Glomerular endothelial cell (primary cell): ENCODE measurements around the gene INPPL1. TPM values are rescaled to one million over a fixed set of nuclear protein-coding genes. Genes with fewer than 3 reads are reported as not detected.

Experiments
- DNase-seq: peaks from one replicate; pipeline ENCODE4 v3.0.0-alpha.2; 2011; ENCODE audit warnings: low read depth, low spot score; ENCODE audit errors: extremely low read depth
- total RNA-seq: library from RNA; depleted of rRNA; stranded (reverse); fragments of >200 nt; gene quantifications from 2 replicates; pipeline ENCODE4 v1.2.3, GENCODE V29; 2015

INPPL1 gene
- total RNA-seq, 1 donor from 2014 or later = 111 TPM

DNA sequence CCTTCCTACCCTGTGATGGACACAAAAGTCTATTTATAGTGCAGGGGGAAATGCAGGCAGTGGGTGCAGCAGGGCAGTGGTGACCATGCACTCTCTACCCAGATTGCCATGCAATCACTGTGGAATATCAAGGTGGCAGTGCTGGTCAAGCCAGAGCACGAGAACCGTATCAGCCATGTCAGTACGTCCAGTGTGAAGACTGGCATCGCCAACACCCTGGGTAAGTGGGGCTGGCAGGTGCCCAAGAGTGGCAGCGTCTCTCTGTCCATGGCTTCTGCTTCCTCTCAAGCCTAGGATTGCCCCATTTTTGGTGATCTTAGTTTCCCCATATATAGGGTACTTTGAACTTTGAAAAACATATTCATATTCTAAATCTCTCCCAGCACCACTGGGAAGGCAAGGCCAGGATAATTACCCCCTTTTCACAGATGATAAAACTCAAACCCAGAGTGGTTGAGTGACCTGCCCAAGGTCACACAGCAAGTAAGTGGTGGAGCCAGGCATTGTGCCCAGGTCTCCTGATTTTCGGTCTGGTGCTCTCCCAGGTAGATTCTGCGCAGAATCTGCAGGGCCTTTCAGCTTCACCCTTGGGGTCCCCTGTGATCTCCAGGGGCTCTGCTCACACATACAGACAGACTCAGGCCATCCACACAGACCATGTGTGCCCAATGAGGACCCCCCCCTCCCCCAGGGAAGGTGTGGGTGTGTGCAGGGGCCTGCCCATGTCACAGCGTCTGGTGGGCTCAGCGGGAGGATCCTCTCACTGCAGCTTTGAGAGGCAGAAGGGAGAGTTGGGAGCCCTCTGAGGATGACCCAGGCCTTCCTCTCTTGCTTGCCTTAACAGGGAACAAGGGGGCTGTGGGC is 7.1 kb downstream of the INPPL1 start:
- DNase-seq = no peak

DNA sequence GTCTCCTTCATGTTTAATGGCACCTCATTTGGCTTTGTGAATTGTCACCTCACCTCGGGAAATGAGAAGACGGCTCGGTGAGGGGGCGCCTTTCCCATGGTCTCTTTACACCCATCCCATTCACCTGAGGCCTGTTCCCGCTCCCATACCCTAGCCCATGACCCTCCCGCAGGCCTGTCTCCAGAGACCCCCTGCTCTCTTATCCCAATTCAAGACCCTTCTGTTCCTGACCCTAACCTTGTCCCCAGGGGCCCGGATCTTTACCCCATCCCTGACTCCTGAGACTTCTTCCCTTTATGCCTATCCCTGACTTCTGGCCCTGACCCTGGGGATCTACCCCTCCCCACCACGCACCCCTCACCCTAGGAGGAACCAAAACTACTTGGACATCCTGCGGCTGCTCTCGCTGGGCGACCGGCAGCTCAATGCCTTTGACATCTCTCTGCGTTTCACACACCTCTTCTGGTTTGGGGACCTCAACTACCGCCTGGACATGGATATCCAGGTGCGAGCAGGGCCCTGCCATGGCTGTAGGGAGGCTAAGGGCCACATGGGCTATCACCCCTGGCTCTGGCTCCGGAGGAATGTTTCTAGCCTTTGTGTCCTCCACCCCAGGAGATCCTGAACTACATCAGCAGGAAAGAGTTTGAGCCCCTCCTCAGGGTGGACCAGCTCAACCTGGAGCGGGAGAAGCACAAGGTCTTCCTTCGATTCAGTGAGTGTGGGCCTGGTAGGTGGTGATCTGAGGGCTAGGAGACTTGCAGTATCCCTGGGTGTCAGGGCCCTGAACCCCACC is 7.9 kb downstream of the INPPL1 start:
- no peak for DNase-seq

DNA sequence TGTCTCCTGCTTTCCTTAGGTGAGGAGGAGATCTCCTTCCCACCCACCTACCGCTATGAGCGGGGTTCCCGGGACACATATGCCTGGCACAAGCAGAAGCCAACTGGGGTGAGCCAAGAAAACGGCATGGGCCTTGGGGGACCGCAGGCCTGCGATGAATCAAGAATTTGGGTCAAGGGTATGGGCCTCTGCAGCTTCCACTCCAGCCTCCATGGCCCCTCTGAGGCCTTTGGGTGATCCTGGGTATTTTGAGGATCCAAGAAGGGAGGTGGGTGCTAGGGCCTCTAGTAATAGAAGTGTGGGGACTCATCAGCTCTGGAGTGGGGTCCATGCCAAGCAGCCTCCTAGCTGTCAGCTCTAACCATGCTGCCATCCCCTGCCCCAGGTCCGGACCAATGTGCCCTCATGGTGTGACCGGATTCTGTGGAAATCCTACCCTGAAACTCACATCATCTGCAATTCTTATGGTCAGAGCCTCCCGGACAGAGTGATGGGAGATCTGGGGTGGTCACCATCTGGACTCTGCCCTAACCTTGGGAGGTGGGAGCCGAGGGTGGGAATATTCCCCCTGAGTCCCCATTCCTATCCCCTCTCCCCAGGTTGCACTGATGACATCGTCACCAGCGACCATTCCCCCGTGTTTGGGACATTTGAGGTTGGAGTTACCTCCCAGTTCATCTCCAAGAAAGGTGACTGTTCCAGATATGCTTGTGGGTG is 8.6 kb downstream of the INPPL1 start:
- DNase-seq = no peak

DNA sequence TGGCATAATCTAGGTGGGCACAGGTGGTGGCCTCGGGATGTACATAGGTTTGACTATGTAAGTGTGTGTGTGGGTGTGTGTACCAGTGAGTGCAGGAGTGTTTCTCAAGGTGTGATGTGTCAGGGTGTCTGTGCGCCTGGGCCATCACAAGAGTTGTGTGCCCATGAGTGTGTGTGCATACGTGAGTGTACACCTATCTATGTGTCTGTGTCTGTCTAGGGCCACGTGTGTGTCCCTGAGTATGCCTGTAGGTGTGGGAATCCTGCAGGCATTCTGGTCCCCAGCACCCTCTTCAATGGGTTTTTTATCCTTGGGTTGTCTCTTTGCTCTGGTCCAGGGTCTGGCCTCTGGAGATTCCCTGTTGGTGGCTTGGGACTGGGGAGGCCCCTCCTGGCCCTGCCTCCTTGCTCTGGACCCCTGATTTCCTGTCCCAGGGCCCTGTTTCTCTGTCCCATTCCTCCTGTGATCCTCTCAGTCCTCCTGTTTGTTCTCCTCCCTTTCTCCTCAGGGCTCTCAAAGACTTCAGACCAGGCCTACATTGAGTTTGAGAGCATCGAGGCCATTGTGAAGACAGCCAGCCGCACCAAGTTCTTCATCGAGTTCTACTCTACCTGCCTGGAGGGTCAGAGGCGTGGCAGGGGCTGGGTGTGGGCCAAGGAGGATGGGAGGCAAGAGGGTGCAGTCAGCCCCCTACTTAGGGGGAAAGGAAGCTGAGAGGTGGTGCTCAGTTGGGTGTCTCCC is 9.4 kb downstream of the INPPL1 start:
- DNase-seq = no peak

DNA sequence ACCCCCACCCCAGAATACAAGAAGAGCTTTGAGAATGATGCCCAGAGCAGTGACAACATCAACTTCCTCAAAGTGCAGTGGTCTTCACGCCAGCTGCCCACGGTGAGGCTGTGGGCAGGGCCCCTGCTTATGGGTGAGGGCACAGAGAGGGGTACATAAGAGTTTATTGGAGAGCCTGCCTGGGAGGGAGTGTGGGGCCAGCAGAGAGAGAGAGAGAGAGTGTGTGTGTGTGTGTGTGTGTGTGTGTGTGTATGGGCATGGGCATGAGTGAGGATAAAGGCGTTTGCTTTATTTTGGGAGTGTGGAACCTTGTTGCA is 9.9 kb downstream of the INPPL1 start:
- no peak for DNase-seq

DNA sequence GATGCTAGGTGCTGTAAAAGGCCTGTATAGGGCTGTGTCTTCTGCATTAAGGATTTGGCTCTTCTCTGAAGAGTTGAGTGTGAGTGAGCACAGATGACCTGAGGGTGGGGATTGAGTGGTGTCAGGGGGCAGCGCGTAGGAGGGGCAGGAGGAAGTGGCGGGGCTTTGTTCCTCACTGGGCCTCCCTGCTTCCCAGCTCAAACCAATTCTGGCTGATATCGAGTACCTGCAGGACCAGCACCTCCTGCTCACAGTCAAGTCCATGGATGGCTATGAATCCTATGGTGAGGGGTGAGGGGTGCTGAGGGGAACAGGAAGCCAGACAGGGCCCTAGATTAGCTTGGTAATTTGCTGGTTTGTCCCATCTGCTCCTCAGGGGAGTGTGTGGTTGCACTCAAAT is 10.4 kb downstream of the INPPL1 start:
- no peak for DNase-seq

DNA sequence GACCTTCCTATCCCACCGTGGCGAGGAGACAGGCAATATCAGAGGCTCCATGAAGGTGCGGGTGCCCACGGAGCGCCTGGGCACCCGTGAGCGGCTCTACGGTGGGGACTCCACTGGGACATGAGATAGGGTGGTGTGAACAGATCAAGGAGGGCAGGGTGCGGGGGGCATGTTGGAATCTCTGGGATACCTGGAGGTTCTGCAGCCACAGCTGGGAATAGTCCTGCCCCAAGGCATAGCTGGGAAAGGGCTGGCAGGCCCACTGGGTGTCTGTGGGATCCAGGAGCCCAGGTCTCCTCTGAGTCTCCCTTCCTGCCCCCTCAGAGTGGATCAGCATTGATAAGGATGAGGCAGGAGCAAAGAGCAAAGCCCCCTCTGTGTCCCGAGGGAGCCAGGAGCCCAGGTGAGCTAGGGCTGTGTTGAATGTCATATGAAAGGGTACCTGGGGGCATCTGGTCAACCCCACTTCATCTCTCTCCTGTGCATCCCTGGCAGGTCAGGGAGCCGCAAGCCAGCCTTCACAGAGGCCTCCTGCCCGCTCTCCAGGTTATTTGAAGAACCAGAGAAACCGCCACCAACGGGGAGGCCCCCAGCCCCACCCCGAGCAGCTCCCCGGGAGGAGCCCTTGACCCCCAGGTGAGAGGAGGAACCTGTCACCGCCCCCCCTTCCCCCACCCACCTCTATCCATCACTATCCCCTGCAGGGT is 10.9 kb downstream of the INPPL1 start:
- no peak for DNase-seq

DNA sequence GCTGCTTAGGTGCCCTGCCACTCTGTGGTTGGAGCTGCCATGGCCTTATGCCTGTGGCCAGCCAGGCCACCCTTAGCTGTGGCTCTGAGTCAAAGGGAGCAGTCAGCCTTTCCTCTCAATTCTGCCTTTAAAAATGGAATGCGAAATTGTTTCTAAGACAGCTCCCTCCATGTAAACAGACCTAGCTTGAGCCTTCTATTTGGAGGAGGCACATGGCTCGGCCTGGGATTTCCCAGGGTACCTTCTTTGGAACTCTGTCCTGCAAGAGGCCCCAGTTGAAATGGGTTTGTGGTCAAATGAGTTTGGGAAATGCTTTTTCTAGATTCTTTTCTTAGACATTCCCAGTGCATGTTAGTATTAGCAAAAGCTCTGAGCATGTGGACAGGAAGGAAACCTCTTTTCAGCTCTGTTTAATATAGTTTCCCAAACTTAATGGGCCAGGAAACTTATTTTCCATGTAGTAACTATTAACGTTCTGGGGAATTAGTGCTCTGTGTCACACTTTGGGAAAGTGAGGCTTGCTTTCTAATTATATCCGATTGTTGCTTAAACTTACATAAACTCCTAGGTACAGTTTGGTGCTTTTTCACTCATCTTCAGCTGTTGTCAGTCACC is 11.6 kb downstream of the INPPL1 start:
- DNase-seq = no peak

DNA sequence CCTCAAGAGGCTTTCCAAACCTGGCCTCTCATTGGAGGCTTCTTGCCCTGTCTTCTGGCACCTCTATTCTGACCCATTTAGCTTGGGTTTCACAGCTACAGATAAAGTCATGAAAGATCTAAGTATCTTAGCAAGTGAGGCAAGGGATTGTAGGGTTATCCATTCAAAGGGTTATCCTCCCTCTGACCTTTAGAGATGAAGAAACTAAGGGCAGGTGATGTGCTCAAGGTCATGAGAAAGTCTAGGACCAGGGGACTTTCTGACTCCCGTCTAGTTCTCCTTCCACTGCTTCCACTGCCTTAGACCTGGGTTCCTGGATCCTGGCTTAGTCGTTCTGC is 12.2 kb downstream of the INPPL1 start:
- DNase-seq = no peak

DNA sequence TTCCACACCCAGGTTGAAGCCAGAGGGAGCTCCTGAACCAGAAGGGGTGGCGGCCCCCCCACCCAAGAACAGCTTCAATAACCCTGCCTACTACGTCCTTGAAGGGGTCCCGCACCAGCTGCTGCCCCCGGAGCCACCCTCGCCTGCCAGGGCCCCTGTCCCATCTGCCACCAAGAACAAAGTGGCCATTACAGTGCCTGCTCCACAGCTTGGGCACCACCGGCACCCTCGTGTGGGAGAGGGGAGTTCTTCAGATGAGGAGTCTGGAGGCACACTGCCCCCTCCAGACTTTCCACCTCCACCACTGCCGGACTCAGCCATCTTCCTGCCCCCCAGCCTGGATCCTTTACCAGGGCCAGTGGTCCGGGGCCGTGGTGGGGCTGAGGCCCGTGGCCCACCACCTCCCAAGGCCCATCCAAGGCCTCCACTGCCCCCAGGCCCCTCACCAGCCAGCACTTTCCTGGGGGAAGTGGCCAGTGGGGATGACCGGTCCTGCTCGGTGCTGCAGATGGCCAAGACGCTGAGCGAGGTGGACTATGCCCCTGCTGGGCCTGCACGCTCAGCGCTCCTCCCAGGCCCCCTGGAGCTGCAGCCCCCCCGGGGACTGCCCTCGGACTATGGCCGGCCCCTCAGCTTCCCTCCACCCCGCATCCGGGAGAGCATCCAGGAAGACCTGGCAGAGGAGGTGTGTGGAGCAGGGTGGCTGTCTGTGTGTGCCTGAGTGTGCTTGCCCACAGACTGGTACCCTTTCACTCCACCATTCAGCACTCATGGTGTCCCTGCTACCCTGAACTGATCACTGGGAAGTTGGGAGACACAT is 12.8 kb downstream of the INPPL1 start:
- no peak for DNase-seq

DNA sequence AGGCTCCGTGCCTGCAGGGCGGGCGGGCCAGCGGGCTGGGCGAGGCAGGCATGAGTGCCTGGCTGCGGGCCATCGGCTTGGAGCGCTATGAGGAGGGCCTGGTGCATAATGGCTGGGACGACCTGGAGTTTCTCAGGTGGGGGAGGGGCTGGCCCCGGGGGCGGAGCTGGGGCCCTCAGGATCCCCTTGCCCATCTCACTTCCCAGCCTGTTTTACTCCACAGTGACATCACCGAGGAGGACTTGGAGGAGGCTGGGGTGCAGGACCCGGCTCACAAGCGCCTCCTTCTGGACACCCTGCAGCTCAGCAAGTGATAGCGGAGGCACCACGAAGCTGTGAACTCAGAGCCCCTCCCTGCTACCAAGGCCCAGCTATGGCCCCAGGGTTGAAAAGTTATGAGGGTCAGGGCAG is 13.5 kb downstream of the INPPL1 start:
- DNase-seq = peak; percentile 16

DNA sequence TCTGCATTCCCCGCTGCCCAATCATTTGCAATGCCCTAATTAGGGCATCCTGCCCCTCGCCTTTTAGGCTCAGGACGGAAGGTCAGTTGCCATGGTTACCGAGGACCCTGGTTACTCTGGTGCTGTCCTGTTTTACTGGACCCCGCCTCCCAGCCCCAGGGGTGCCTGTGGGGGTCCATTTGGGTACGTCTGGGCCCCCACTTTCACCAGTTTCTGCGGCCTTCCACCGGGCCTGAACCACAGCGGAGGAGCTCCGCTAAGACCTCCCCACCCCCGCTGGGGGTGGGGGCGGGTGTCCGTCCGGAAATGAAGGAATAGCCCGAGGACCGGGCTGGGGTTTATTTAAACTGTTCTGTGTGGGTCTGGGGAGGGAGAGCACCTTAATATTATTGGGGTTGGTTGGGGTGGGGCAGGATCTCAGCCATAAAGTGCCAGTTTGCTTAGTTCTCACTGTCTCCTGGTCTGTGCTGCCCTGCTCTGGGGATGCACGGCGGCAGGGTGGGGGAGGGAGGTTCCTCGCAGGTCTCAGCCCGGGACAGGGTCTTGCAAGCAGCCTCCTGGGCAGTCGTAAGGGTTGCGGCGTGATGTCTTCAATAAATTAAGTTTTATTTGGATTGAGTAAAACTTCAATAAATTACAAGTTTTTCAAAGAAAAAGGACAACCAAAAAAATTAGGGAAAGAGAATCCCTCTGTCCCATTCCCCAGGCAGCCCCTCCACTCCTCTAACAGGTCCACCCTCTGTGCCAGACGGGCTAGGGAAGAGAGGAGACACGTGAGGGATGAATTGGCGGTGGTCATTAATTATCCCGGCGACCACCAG is 14.1 kb downstream of the INPPL1 start:
- no peak for DNase-seq

DNA sequence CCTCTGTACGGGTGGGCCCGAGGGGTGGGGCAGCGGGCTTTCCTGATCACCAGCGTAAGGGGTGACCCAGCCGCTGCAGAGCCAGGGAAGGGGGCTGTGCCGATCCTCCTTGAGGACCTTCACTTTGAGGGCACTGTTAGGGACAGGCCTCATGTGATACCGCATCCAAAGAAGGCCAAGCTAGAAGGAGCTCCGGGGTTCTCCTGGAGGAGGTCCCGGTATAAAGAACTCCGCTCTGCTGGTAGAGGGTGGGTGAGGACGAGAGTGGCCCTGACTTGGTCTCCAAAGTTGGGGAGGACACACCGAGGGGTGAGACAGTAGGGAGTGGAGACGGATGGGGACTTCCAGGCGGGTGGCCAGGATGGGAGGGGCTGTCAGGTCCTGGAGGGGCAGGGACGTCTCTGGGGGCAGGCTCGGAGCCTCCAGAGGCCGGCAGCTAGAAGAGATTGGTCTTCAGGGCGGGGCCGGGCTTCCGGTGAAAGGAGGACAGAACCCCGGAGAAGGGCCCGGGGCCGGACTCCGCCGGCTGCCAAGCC is 14.8 kb downstream of the INPPL1 start:
- DNase-seq = no peak

DNA sequence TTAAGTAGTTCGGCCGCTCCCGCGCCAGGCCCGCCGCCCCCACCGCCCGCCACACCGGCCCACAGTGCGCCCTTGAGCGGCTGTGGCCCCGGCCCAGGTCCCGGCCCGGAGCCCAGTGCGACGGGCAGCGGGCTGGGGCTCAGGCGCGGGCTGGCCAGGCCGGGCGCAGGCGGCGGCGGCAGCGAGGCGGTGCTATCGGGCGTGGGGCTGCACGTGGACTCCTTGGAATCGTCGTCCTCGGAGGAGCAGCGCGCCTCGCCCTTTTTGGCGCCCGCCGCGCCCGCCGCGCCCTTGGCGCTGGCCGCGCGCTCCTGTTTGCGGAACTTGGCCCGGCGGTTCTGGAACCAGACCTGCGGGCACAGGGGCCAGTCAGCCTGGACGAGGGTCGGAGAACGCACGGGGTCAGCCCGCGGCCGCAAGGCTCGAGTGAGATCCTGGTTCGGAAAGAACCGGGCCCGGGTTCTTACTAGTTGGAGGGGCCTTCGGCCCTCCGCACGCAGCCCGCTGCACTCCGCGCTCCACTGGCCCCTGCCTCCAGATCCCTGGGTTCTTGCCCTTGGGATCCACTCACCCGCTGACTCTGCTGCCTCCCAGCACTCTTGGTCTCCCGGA is 15.4 kb downstream of the INPPL1 start:
- DNase-seq = no peak

DNA sequence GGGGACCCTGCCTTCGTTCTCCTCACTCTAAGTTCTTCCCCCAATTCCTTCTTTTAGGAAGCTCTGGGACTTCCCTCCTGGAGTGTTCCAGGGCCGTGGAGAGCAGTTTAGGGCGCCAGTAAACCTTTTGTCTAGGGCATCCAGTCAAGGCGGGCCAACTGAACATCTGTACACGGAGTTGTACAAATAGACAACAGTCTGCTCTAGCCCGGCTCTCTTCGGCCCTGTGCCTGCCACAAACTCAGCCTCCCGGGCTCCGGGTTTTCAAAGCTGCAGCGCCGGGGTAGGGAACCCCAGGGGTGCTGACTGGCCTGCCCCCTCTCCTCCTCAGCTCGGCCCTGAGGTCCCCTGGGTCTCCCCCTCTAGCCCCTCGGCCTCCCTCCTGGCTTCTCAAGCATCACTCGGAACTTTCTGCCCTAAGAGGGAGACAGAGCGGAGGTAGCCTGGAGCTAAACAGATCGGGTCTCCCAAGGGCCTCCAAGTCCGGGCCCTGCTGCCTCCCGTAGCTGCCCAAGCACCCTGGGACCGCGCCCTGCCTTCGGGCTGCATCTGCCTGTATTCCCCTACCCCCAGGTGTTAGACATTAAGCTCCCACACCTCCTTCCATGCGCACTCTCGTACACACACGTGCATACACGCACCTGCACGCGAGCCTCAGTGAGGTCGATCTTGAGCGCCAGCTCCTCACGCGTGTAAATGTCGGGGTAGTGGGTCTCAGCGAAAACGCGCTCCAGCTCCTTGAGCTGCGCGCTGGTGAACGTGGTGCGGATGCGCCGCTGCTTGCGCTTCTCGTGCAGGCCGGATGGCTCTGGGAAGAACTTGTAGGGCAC is 16.1 kb downstream of the INPPL1 start:
- no peak for DNase-seq

DNA sequence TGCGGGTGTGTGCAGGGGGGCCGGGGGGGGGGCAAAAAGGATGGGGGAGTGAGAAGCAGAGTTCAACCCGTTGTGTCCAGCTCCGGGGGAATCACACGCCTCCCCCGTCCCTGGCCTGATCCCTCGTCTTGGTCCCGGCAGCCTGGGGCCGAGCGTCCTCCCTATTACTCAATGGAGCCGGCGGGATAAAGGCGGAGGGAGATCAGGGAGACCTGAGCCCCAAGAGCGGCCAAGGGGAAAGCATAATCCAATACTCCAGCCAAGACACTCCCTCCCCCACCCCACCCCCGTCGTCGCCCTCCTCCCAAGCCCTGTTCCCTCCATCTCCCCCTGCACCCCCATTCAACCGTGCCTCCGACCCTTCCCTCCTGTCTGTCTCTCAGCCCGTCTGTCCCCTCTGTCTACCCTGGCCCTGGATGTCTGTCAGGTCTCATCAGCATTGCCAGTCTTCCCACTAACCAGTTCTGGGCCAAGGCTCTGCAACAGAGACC is 16.8 kb downstream of the INPPL1 start:
- no peak for DNase-seq

DNA sequence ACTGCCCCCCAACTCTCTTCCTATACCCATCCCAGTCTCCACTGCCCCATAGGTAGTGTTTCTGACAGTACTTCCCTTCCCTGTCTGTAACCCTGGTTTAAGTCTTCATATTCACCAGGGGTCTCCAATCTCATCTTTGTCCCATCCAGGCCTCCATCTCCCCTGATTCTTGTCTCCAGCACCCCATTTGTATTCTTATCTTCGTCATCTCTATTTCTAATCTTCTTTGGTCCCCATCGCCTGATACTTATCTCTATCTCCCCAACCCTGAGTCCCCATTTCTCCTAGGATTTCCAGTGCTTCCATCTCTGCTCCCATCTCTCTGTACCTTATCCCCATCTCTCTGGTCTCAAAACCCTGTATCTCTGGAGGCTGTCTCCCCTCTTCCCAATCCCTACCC is 17.6 kb downstream of the INPPL1 start:
- no peak for DNase-seq
